CD14-positive monocyte (primary cell): ENCODE data around the gene NTM. TPM values are rescaled to one million over a fixed set of nuclear protein-coding genes. Genes with fewer than 3 reads are reported as not detected.

Source experiments
- DNase-seq, 3 donors: peaks; one replicate each; pipeline ENCODE4 v3.0.0-alpha.2; 2011 to 2022
- H2AFZ ChIP-seq: 2 replicates; pipeline ENCODE4 v1.6.0; 2012; ENCODE audit warnings: mild to moderate bottlenecking, low read depth, low read length, inconsistent platforms; ENCODE audit not compliant: insufficient read depth, poor library complexity, severe bottlenecking
- H3K27ac ChIP-seq, 2 donors: 1 replicate in 1 of 2; 2 replicates in 1 of 2; pipeline ENCODE4 v1.5.1; 2012 to 2013; ENCODE audit warnings: low read length in 2 of 2, control low read depth in 1 of 2, inconsistent platforms in 1 of 2, low read depth in 1 of 2, mild to moderate bottlenecking in 1 of 2
- H3K27me3 ChIP-seq, 2 donors: one replicate each; pipeline versions ENCODE4 v1.6.0 to v1.6.1; 2011 to 2013; ENCODE audit warnings: low read length in 2 of 2; ENCODE audit not compliant: control insufficient read depth in 2 of 2, insufficient read depth in 2 of 2
- H3K36me3 ChIP-seq, 2 donors: replicated peaks in 1 of 2; 1 replicate in 1 of 2; 2 replicates in 1 of 2; pipeline versions ENCODE4 v1.5.1 to v1.6.1; 2012 to 2013; ENCODE audit warnings: low read length in 2 of 2, control low read depth in 1 of 2, inconsistent platforms in 1 of 2, mild to moderate bottlenecking in 1 of 2; ENCODE audit not compliant: insufficient read depth in 2 of 2, control insufficient read depth in 1 of 2
- H3K4me1 ChIP-seq, 2 donors: 1 replicate in 1 of 2; 2 replicates in 1 of 2; pipeline versions ENCODE4 v1.5.1 to v1.6.1; 2012 to 2013; ENCODE audit warnings: low read length in 2 of 2, control low read depth in 1 of 2, inconsistent platforms in 1 of 2, mild to moderate bottlenecking in 1 of 2, moderate library complexity in 1 of 2; ENCODE audit not compliant: insufficient read depth in 2 of 2, control insufficient read depth in 1 of 2
- H3K4me2 ChIP-seq: replicated peaks from 2 replicates; pipeline ENCODE3; 2012; ENCODE audit warnings: low read length, moderate library complexity, mild to moderate bottlenecking; ENCODE audit not compliant: poor library complexity, severe bottlenecking; ENCODE audit errors: extremely low read depth
- H3K4me3 ChIP-seq, 3 experiments: fragments of 200-600 bp in 1 of 3; sonication (generic) in 1 of 3; replicated peaks in 1 of 3; 1 replicate in 2 of 3; 2 replicates in 1 of 3; pipeline ENCODE4 v1.5.1; 2011 to 2013; ENCODE audit warnings: low read length in 3 of 3, mild to moderate bottlenecking in 3 of 3, control low read depth in 2 of 3, low read depth in 2 of 3, inconsistent platforms in 1 of 3, moderate library complexity in 1 of 3
- H3K79me2 ChIP-seq: 2 replicates; pipeline ENCODE4 v1.6.0; 2012; ENCODE audit warnings: mild to moderate bottlenecking, control low read depth, inconsistent platforms, low read length, moderate library complexity; ENCODE audit not compliant: insufficient read depth
- H3K9ac ChIP-seq: 2 replicates; pipeline ENCODE4 v1.6.0; 2017; ENCODE audit warnings: low read length, mild to moderate bottlenecking; ENCODE audit not compliant: insufficient read depth, poor library complexity, severe bottlenecking
- H3K9me3 ChIP-seq, 2 donors: replicated peaks in 1 of 2; 1 replicate in 1 of 2; 2 replicates in 1 of 2; pipeline versions ENCODE4 v1.5.1 to v1.6.1; 2012 to 2013; ENCODE audit warnings: low read length in 2 of 2, control low read depth in 1 of 2; ENCODE audit not compliant: control insufficient read depth in 1 of 2, insufficient read depth in 1 of 2
- H4K20me1 ChIP-seq: 2 replicates; pipeline ENCODE4 v1.6.0; 2012; ENCODE audit warnings: mild to moderate bottlenecking, low read length, control low read depth, moderate library complexity; ENCODE audit not compliant: insufficient read depth
- H3K27ac Mint-ChIP-seq, 7 donors: one replicate each; pipeline ENCODE4 v1.8.0; 2020; ENCODE audit warnings: mild to moderate bottlenecking in 7 of 7, mixed read lengths in 7 of 7, moderate library complexity in 6 of 7, inconsistent platforms in 2 of 7
- H3K27me3 Mint-ChIP-seq, 3 donors: one replicate each; pipeline ENCODE4 v1.8.0; 2021 to 2022; ENCODE audit warnings: low read depth in 3 of 3, mild to moderate bottlenecking in 3 of 3, mixed read lengths in 3 of 3, moderate library complexity in 3 of 3, inconsistent platforms in 1 of 3
- H3K36me3 Mint-ChIP-seq, 2 donors: one replicate each; pipeline ENCODE4 v1.8.0; 2020; ENCODE audit warnings: mixed read lengths in 2 of 2, inconsistent platforms in 1 of 2, mild to moderate bottlenecking in 1 of 2
- H3K4me1 Mint-ChIP-seq: one replicate; pipeline ENCODE4 v1.8.0; 2020; ENCODE audit warnings: mild to moderate bottlenecking, mixed read lengths
- H3K4me3 Mint-ChIP-seq, 2 donors: one replicate each; pipeline ENCODE4 v1.8.0; 2020; ENCODE audit warnings: mild to moderate bottlenecking in 2 of 2, mixed read lengths in 2 of 2, moderate library complexity in 1 of 2
- H3K9me3 Mint-ChIP-seq, 7 donors: one replicate each; pipeline ENCODE4 v1.8.0; 2020 to 2022; ENCODE audit warnings: mixed read lengths in 7 of 7, mild to moderate bottlenecking in 6 of 7, moderate library complexity in 6 of 7, inconsistent platforms in 2 of 7
- CTCF ChIP-seq: fragments of 200-600 bp; IDR thresholded peaks from one replicate; pipeline ENCODE4 v1.8.0; 2022; ENCODE audit warnings: antibody characterized with exemption, mild to moderate bottlenecking
- WGBS: methylation state at CpG from one replicate; pipeline ENCODE4 v1.1.5; 2013; ENCODE audit warnings: missing lambda C conversion rate; ENCODE audit not compliant: insufficient coverage; 5-methylcytosine and 5-hydroxymethylcytosine counted together
- intact Hi-C, 2 donors: fragments of 100-400 bp; cut with micrococcal nuclease; formaldehyde crosslinking; loops; one replicate each; pipeline versions ENCODE4 v1.15.0 to v1.15.1; 2023
- polyA plus RNA-seq, 3 donors: library from polyadenylated mRNA; depleted of rRNA in 1 of 3; unstranded in 2 of 3; stranded (reverse) in 1 of 3; fragments of 300-500 nt in 2 of 3; fragments of >200 nt in 1 of 3; fragmentation: Illumina TruSeq in 2 of 3; gene quantifications; 1 replicate in 2 of 3; 2 replicates in 1 of 3; pipeline ENCODE4 v1.2.3, GENCODE V29; 2012 to 2021

NTM gene
- polyA plus RNA-seq, 3 donors: not detected

GRCh38 chr11:132111838-132112237, 741.4 kb downstream of the NTM start:
- H3K79me2 ChIP-seq: no peaks in the 10 kb centered on the region
- H3K27ac ChIP-seq: no peak overlapping the region
- 95% methylated on average over 4 of the region's 5 CpGs for WGBS
- H3K9me3 ChIP-seq: no peaks in the 10 kb centered on the region
- no peak overlapping the region for H3K9ac ChIP-seq
- no peak for DNase-seq
- no peak overlapping the region for H2AFZ ChIP-seq
- no peaks in the 10 kb centered on the region for H3K36me3 Mint-ChIP-seq
- no peaks in the 10 kb centered on the region for H3K4me1 ChIP-seq
- no peaks in the 10 kb centered on the region for H3K36me3 ChIP-seq
- intact Hi-C loops: no loop called here
- H3K4me2 ChIP-seq: no peak overlapping the region
- peaks cover 8% of the 10 kb centered on the region for H3K4me1 Mint-ChIP-seq
- no peak overlapping the region for H3K27ac Mint-ChIP-seq
- H4K20me1 ChIP-seq: no peaks in the 10 kb centered on the region
- peaks cover 2 to 11% (median 3%) of the 10 kb centered on the region in 3 donors for H3K27me3 Mint-ChIP-seq
- peaks cover 0 to 2% of the 10 kb centered on the region in 2 donors for H3K27me3 ChIP-seq
- no peak for TF ChIP-seq CTCF
- no peak overlapping the region for H3K4me3 ChIP-seq
- no peak overlapping the region for H3K4me3 Mint-ChIP-seq
- peaks cover 0 to 3% (median 0%) of the 10 kb centered on the region in 7 donors for H3K9me3 Mint-ChIP-seq

- Mint-ChIP-seq H3K9me3 (peaks cover 0 to 3% (median 0%) of the 10 kb centered on the region in 7 donors), H3K27ac (no peak overlapping the region), H3K36me3 (no peaks in the 10 kb centered on the region), H3K4me1 (peaks cover 8% of the 10 kb centered on the region), H3K4me3 (no peak overlapping the region), H3K27me3 (peaks cover 2 to 14% (median 3%) of the 10 kb centered on the region in 3 donors)
- 80% methylated on average over 2 of the region's 6 CpGs for WGBS
- intact Hi-C loops: no loop called here
- no peak for TF ChIP-seq CTCF
- Histone ChIP-seq H3K27ac (no peak overlapping the region), H3K27me3 (peaks cover 0 to 2% of the 10 kb centered on the region in 2 donors), H3K4me3 (no peak overlapping the region), H2AFZ (no peak overlapping the region), H3K9ac (no peak overlapping the region), H4K20me1 (no peaks in the 10 kb centered on the region), H3K4me2 (no peak overlapping the region), H3K79me2 (no peaks in the 10 kb centered on the region), H3K4me1 (no peaks in the 10 kb centered on the region), H3K36me3 (no peaks in the 10 kb centered on the region), H3K9me3 (no peaks in the 10 kb centered on the region)
- DNase-seq: no peak
Observed at GRCh38 chr11:132112846-132113245, 742.4 kb downstream of the NTM start.
